ENCODE results near the gene FSCN2. TPM values are rescaled to one million over a fixed set of nuclear protein-coding genes. Genes with fewer than 3 reads are reported as not detected.

FSCN2 gene
- total and polyA plus RNA-seq, 2 of the 4 experiments (the other 2 are of a cell fraction) = 0.18 to 0.84 TPM

- no peak overlapping the region for H4K5ac ChIP-seq (ENCODE audit: low read depth, low read length)
These were observed 15.1 kb downstream of the FSCN2 start for GRCh38 chr17:81543339-81543675.

More at GRCh38 chr17:81543339-81543675, 15.1 kb downstream of the FSCN2 start:
- Histone ChIP-seq H4K91ac (ENCODE audit: insufficient read depth, low read depth, low read length) (no peak overlapping the region), H3K4me3 (ENCODE audit: insufficient read depth, low read depth, low read length) (no peak overlapping the region), H3K4me1 (ENCODE audit: control insufficient read depth, insufficient read depth, low read length) (no peaks in the 10 kb centered on the region), H3K4ac (ENCODE audit: low read depth, low read length) (no peak overlapping the region), H3K4me2 (ENCODE audit: low read depth, low read length) (no peak overlapping the region), H3K27ac (ENCODE audit: insufficient read depth, low read length) (no peak overlapping the region), H2BK5ac (ENCODE audit: low read depth, low read length, poor library complexity, severe bottlenecking) (no peak overlapping the region), H3K27me3 (ENCODE audit: control insufficient read depth, insufficient read depth, low read length) (no peaks in the 10 kb centered on the region), H4K20me1 (ENCODE audit: insufficient read depth, low read length) (peaks cover 4% of the 10 kb centered on the region), H3K56ac (ENCODE audit: extremely low read depth, insufficient read depth, low read length) (no peak overlapping the region), H2BK20ac (ENCODE audit: low read depth, low read length) (no peak overlapping the region), H3K18ac (ENCODE audit: low read depth, low read length) (no peak overlapping the region), H3K9me3 (ENCODE audit: control insufficient read depth, insufficient read depth, low read length) (no peaks in the 10 kb centered on the region), H3K9me1 (ENCODE audit: insufficient read depth, low read length) (no peaks in the 10 kb centered on the region), H3K14ac (replicated peaks; ENCODE audit: low read depth, low read length) (no peak overlapping the region), H2BK15ac (ENCODE audit: low read depth, low read length) (no peak overlapping the region), H2AFZ (replicated peaks; ENCODE audit: low read length, poor library complexity) (no peak overlapping the region), H3K79me1 (ENCODE audit: low read depth in 1 of 2, low read length in 2 of 2) (peaks cover 4 to 10% of the 10 kb centered on the region in 2 experiments; a peak in 3 of 4 replicates), H2AK9ac (replicated peaks; ENCODE audit: low read depth, low read length, poor library complexity) (no peak overlapping the region), H4K8ac (ENCODE audit: low read depth in 2 of 2, low read length in 2 of 2) (no peak overlapping the region), H2BK120ac (ENCODE audit: low read depth, low read length) (no peak overlapping the region), H3K36me3 (ENCODE audit: control insufficient read depth, insufficient read depth, low read length) (peaks cover 60% of the 10 kb centered on the region), H3K9ac (ENCODE audit: low read depth, low read length) (no peak overlapping the region), H3K23ac (ENCODE audit: low read depth, low read length) (no peak overlapping the region), H2AK5ac (ENCODE audit: low read depth, low read length) (no peak overlapping the region)
- in situ Hi-C loops (cut with MboI; ENCODE audit: low sequenced_read_pairs) = no loop called here
- ChIA-PET CTCF (no interaction called here), POLR2A (ENCODE audit: unreplicated experiment) (no interaction called here)
- no peak for DNase-seq
- WGBS, 2 experiments (ENCODE audit: extremely low coverage in 2 of 2, insufficient read length in 1 of 2) = 100% methylated on average over 1 of the region's 14 CpGs; no CpG with 5 or more reads in 1 of the 2 experiments
- dilution Hi-C loops (cut with HindIII; ENCODE audit: low sequenced_read_pairs, unreplicated experiment) = no loop called here
- no TSS peak for BruUV-seq (replicated peaks)
- TF ChIP-seq RAD21 (IDR thresholded peaks at IDR 0.05; ENCODE audit: low read length) = no peak
- TF ChIP-seq USF2 (IDR thresholded peaks at IDR 0.05; ENCODE audit: low read depth, low read length) = no peak
- TF ChIP-seq ELK1 (IDR thresholded peaks at IDR 0.05; ENCODE audit: borderline replicate concordance, low read depth, low read length) = no peak
- TF ChIP-seq RCOR1 (IDR thresholded peaks at IDR 0.05; ENCODE audit: insufficient replicate concordance, low read length) = no peak
- ATAC-seq (ENCODE audit: low read depth) = no peak
- intact Hi-C loops (cut with micrococcal nuclease) = no loop called here

All from IMR-90 (cell line).